Astrocyte of the spinal cord (primary cell): ENCODE results near the gene GPS2.

ENCODE experiments used
- DNase-seq: peaks from one replicate; pipeline ENCODE4 v3.0.0; 2011; ENCODE audit warnings: low read depth, low spot score
- H3K4me3 ChIP-seq: 2 replicates; pipeline ENCODE4 v1.5.1; 2011; ENCODE audit warnings: low read depth, mild to moderate bottlenecking, low read length, moderate library complexity
- CTCF ChIP-seq: IDR thresholded peaks from 2 replicates; pipeline ENCODE4 v1.5.1; 2012; ENCODE audit warnings: low read depth, mild to moderate bottlenecking, low read length, inconsistent platforms
- in situ Hi-C: cut with HindIII; loops from 2 replicates; pipeline ENCODE4 v1.10.0; 2017; ENCODE audit warnings: low sequenced_read_pairs

GPS2 gene

GRCh38 chr17:7279448-7279847 lies 35.7 kb downstream of the GPS2 start:
- in situ Hi-C loops: no loop called here
- no peak overlapping the region for H3K4me3 ChIP-seq
- DNase-seq: no peak
- TF ChIP-seq CTCF: no peak

GRCh38 chr17:7266784-7267183 lies 48.4 kb downstream of the GPS2 start:
- H3K4me3 ChIP-seq: no peak overlapping the region
- DNase-seq: no peak
- in situ Hi-C loops: no loop called here
- TF ChIP-seq CTCF: no peak

- no peak for TF ChIP-seq CTCF
- DNase-seq: no peak
- no peak overlapping the region for H3K4me3 ChIP-seq
- in situ Hi-C loops: no loop called here
These were observed 51.4 kb downstream of the GPS2 start for GRCh38 chr17:7263801-7264078.

- no peak for TF ChIP-seq CTCF
- no peak for DNase-seq
- no peak overlapping the region for H3K4me3 ChIP-seq
- in situ Hi-C loops: no loop called here
These were observed 52.0 kb downstream of the GPS2 start for GRCh38 chr17:7262935-7263800.
